B cell (primary cell): ENCODE measurements around the gene GPR143. TPM values are rescaled to one million over a fixed set of nuclear protein-coding genes. Genes with fewer than 3 reads are reported as not detected.

Source experiments
- ATAC-seq: fragments of 200-7000 bp; cut with Tn5 transposase; one replicate; pipeline ENCODE4 v1.10.0; 2021; ENCODE audit warnings: low read depth, mild to moderate bottlenecking, moderate number of reproducible peaks, moderate library complexity
- CTCF ChIA-PET: fragments of 350-600 bp; sonication (Branson Sonifier 250); formaldehyde crosslinking; loops from one replicate; lab custom pipeline; 2021; ENCODE audit warnings: antibody characterized with exemption, inconsistent platforms; lab: Charles Lee
- POLR2A ChIA-PET: fragments of 350-600 bp; sonication (Branson Sonifier 250); formaldehyde crosslinking; loops from one replicate; lab custom pipeline; 2021; ENCODE audit warnings: antibody characterized with exemption; lab: Charles Lee
- DNase-seq: peaks from one replicate; pipeline ENCODE4 v3.0.0; 2013
- H2AFZ ChIP-seq: 2 replicates; pipeline ENCODE4 v1.6.1; 2012; ENCODE audit warnings: mild to moderate bottlenecking, low read depth, low read length; ENCODE audit not compliant: insufficient read depth, poor library complexity, severe bottlenecking
- H3K27ac ChIP-seq, 2 donors: 1 replicate in 1 of 2; 2 replicates in 1 of 2; pipeline ENCODE4 v1.5.1; 2012 to 2013; ENCODE audit warnings: low read length in 2 of 2, mild to moderate bottlenecking in 2 of 2, moderate library complexity in 1 of 2
- H3K27me3 ChIP-seq, 4 experiments: fragments of 200-600 bp in 1 of 4; sonication (generic) in 1 of 4; replicated peaks in 1 of 4; 1 replicate in 2 of 4; 2 replicates in 2 of 4; pipeline versions ENCODE4 v1.6.1 to v1.7.0; 2013 to 2016; ENCODE audit warnings: low read length in 3 of 4, mild to moderate bottlenecking in 2 of 4, mixed read lengths in 1 of 4, moderate library complexity in 1 of 4; ENCODE audit not compliant: insufficient read depth in 4 of 4, control insufficient read depth in 3 of 4; ENCODE audit errors: control extremely low read depth in 1 of 4
- H3K36me3 ChIP-seq, 2 experiments: replicated peaks in 1 of 2; 1 replicate in 1 of 2; 2 replicates in 1 of 2; pipeline versions ENCODE4 v1.6.1 to v1.7.1; 2013; ENCODE audit warnings: low read length in 1 of 2; ENCODE audit not compliant: insufficient read depth in 2 of 2, control insufficient read depth in 1 of 2; ENCODE audit errors: control extremely low read depth in 1 of 2, extremely low read depth in 1 of 2
- H3K4me1 ChIP-seq, 2 donors: fragments of 200-600 bp in 1 of 2; sonication (generic) in 1 of 2; 1 replicate in 1 of 2; 2 replicates in 1 of 2; pipeline versions ENCODE4 v1.5.1 to v1.6.1; 2013 to 2017; ENCODE audit warnings: low read length in 2 of 2; ENCODE audit not compliant: control insufficient read depth in 2 of 2, insufficient read depth in 2 of 2
- H3K4me2 ChIP-seq: replicated peaks from 2 replicates; pipeline ENCODE3; 2012; ENCODE audit warnings: mild to moderate bottlenecking, low read depth, low read length; ENCODE audit not compliant: poor library complexity, severe bottlenecking
- H3K4me3 ChIP-seq, 5 experiments: fragments of 200-600 bp in 1 of 5; sonication (generic) in 1 of 5; 1 replicate in 3 of 5; 2 replicates in 2 of 5; pipeline versions ENCODE4 v1.5.1 to v1.7.0; 2011 to 2016; ENCODE audit warnings: low read length in 4 of 5, mild to moderate bottlenecking in 4 of 5, low read depth in 2 of 5, control low read depth in 1 of 5, moderate library complexity in 1 of 5; ENCODE audit not compliant: insufficient read depth in 1 of 5; ENCODE audit errors: control extremely low read depth in 1 of 5, extremely low read depth in 1 of 5
- H3K79me2 ChIP-seq: fragments of 200-600 bp; sonication (generic); one replicate; pipeline ENCODE4 v1.6.0; 2016; ENCODE audit warnings: low read length; ENCODE audit not compliant: control insufficient read depth, insufficient read depth
- H3K9ac ChIP-seq: fragments of 200-600 bp; sonication (generic); 2 replicates; pipeline ENCODE4 v1.6.1; 2017; ENCODE audit warnings: mild to moderate bottlenecking, low read length, moderate library complexity
- H3K9me3 ChIP-seq, 3 donors: one replicate each; pipeline versions ENCODE4 v1.6.1 to v1.7.1; 2013; ENCODE audit warnings: low read length in 2 of 3; ENCODE audit not compliant: control insufficient read depth in 2 of 3, insufficient read depth in 1 of 3; ENCODE audit errors: control extremely low read depth in 1 of 3
- H4K20me1 ChIP-seq: 2 replicates; pipeline ENCODE4 v1.6.0; 2012; ENCODE audit warnings: mild to moderate bottlenecking, low read length; ENCODE audit not compliant: insufficient read depth, control insufficient read depth, poor library complexity, severe bottlenecking
- H3K27ac Mint-ChIP-seq: one replicate; pipeline ENCODE4 v1.8.0; 2021; ENCODE audit warnings: mixed read lengths
- H3K27me3 Mint-ChIP-seq: one replicate; pipeline ENCODE4 v1.8.0; 2021; ENCODE audit warnings: mixed read lengths
- H3K4me1 Mint-ChIP-seq: one replicate; pipeline ENCODE4 v1.8.0; 2021; ENCODE audit warnings: mixed read lengths
- H3K4me3 Mint-ChIP-seq: one replicate; pipeline ENCODE4 v1.8.0; 2021; ENCODE audit warnings: mixed read lengths
- H3K9me3 Mint-ChIP-seq: one replicate; pipeline ENCODE4 v1.8.0; 2022; ENCODE audit warnings: mixed read lengths; ENCODE audit not compliant: insufficient read depth
- EZH2 ChIP-seq: IDR thresholded peaks from 2 replicates; pipeline ENCODE4 v1.6.1; 2012; ENCODE audit warnings: borderline replicate concordance, low read depth, mild to moderate bottlenecking, moderate library complexity, low read length; ENCODE audit not compliant: insufficient read depth, poor library complexity, severe bottlenecking
- WGBS: methylation state at CpG from one replicate; pipeline ENCODE4 v1.1.5; 2013; ENCODE audit warnings: missing lambda C conversion rate; ENCODE audit not compliant: insufficient coverage; 5-methylcytosine and 5-hydroxymethylcytosine counted together
- intact Hi-C: fragments of 100-400 bp; cut with micrococcal nuclease; formaldehyde crosslinking; loops from one replicate; pipeline ENCODE4 v1.10.0; 2022
- polyA plus RNA-seq: library from polyadenylated mRNA; depleted of rRNA; stranded (reverse); fragments of >200 nt; gene quantifications from 2 replicates; pipeline ENCODE4 v1.2.3, GENCODE V29; 2012
- total RNA-seq, 2 donors: library from RNA; stranded (reverse); fragments of 120-200 nt in 1 of 2; gene quantifications; 1 replicate in 1 of 2; 2 replicates in 1 of 2; pipeline versions ENCODE4 v1.2.3 to v1.2.4, GENCODE V29; 2013 to 2022
- TF ChIP-seq, protein P1 (sequence below): fragments of 200-600 bp; IDR thresholded peaks from one replicate; pipeline ENCODE4 v1.8.0; 2022; ENCODE audit warnings: antibody characterized with exemption, mild to moderate bottlenecking

Gene GPR143
- total and polyA plus RNA-seq, 2 donors (not counting 1 experiment from before 2014, with no cell fraction given): not detected

GRCh38 chrX:9757366-9757765 is 8.3 kb downstream of the GPR143 start:
- POLR2A ChIA-PET: no interaction called here
- H3K9me3 Mint-ChIP-seq: no peaks in the 10 kb centered on the region

GRCh38 chrX:9749146-9749692 is 16.4 kb downstream of the GPR143 start:
- Histone ChIP-seq H3K4me1 (peaks cover 0 to 2% of the 10 kb centered on the region in 2 donors), H3K4me3 (no peak overlapping the region), H3K9me3 (peaks cover 0 to 13% (median 0%) of the 10 kb centered on the region in 3 donors), H3K9ac (no peak overlapping the region), H3K4me2 (no peak overlapping the region), H2AFZ (no peak overlapping the region), H3K79me2 (no peaks in the 10 kb centered on the region), H3K27ac (no peak overlapping the region), H4K20me1 (no peaks in the 10 kb centered on the region), H3K36me3 (no peaks in the 10 kb centered on the region), H3K27me3 (peaks cover 0 to 4% (median 2%) of the 10 kb centered on the region in 4 experiments)
- ATAC-seq: no peak
- CTCF ChIA-PET: no interaction called here
- Mint-ChIP-seq H3K27ac (no peak overlapping the region), H3K9me3 (no peaks in the 10 kb centered on the region), H3K4me1 (peaks cover 6% of the 10 kb centered on the region), H3K4me3 (no peak overlapping the region), H3K27me3 (peaks cover 3% of the 10 kb centered on the region)
- POLR2A ChIA-PET: no interaction called here
- intact Hi-C loops: no loop called here
- TF ChIP-seq, protein P1, sequence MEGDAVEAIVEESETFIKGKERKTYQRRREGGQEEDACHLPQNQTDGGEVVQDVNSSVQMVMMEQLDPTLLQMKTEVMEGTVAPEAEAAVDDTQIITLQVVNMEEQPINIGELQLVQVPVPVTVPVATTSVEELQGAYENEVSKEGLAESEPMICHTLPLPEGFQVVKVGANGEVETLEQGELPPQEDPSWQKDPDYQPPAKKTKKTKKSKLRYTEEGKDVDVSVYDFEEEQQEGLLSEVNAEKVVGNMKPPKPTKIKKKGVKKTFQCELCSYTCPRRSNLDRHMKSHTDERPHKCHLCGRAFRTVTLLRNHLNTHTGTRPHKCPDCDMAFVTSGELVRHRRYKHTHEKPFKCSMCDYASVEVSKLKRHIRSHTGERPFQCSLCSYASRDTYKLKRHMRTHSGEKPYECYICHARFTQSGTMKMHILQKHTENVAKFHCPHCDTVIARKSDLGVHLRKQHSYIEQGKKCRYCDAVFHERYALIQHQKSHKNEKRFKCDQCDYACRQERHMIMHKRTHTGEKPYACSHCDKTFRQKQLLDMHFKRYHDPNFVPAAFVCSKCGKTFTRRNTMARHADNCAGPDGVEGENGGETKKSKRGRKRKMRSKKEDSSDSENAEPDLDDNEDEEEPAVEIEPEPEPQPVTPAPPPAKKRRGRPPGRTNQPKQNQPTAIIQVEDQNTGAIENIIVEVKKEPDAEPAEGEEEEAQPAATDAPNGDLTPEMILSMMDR: no peak
- TF ChIP-seq EZH2: no peak
- no CpG with 5 or more reads among the region's 11 CpGs for WGBS
- no peak for DNase-seq

More at GRCh38 chrX:9757366-9757765, 8.3 kb downstream of the GPR143 start:
- WGBS: no CpG with 5 or more reads among the region's 7 CpGs
- DNase-seq (no peak), ATAC-seq (no peak)
- Mint-ChIP-seq H3K27me3 (peaks cover 9% of the 10 kb centered on the region), H3K4me1 (no peaks in the 10 kb centered on the region), H3K4me3 (no peak overlapping the region), H3K27ac (no peak overlapping the region)
- no peak overlapping the region for H3K27ac ChIP-seq
- no peaks in the 10 kb centered on the region for H3K79me2 ChIP-seq
- intact Hi-C loops: no loop called here
- no peak overlapping the region for H3K4me3 ChIP-seq
- no peaks in the 10 kb centered on the region for H3K36me3 ChIP-seq
- CTCF ChIA-PET: no interaction called here
- no peak overlapping the region for H3K9ac ChIP-seq
- no peaks in the 10 kb centered on the region for H3K27me3 ChIP-seq
- H3K9me3 ChIP-seq: peaks cover 0 to 3% (median 2%) of the 10 kb centered on the region in 3 donors
- no peaks in the 10 kb centered on the region for H4K20me1 ChIP-seq
- H3K4me1 ChIP-seq: no peaks in the 10 kb centered on the region
- TF ChIP-seq, protein P1: no peak
- TF ChIP-seq EZH2: no peak
- no peak overlapping the region for H3K4me2 ChIP-seq
- H2AFZ ChIP-seq: no peak overlapping the region
